Astrocyte (in vitro differentiated cells and primary cell): ENCODE measurements around the gene TMTC3. TPM values are rescaled to one million over a fixed set of nuclear protein-coding genes. Genes with fewer than 3 reads are reported as not detected.
A peak's percentile ranks its signal among the peaks of the same experiment; 100 is the strongest.

Experiments used
- DNase-seq: peaks from one replicate; pipeline ENCODE4 v3.0.0-alpha.2; 2010; ENCODE audit warnings: low read depth
- FAIRE-seq: peaks from 2 replicates; lab custom pipeline; 2011; peaks lifted over from hg19 to GRCh38; lab: Jason Lieb, UNC
- H2AFZ ChIP-seq: 2 replicates; pipeline ENCODE4 v1.6.0; 2012; ENCODE audit warnings: low read depth, low read length, inconsistent platforms
- H3K27ac ChIP-seq: 2 replicates; pipeline ENCODE4 v1.5.1; 2011; ENCODE audit warnings: low read depth, low read length, inconsistent platforms
- H3K27me3 ChIP-seq: 2 replicates; pipeline ENCODE4 v1.6.0; 2011; ENCODE audit warnings: low read length, inconsistent platforms; ENCODE audit not compliant: insufficient read depth
- H3K36me3 ChIP-seq: 2 replicates; pipeline ENCODE4 v1.5.1; 2011; ENCODE audit warnings: low read length, inconsistent platforms; ENCODE audit not compliant: insufficient read depth
- H3K4me1 ChIP-seq: 2 replicates; pipeline ENCODE4 v1.5.1; 2011; ENCODE audit warnings: low read length, inconsistent platforms; ENCODE audit not compliant: insufficient read depth
- H3K4me2 ChIP-seq: 2 replicates; pipeline ENCODE4 v1.6.0; 2012; ENCODE audit warnings: low read length, inconsistent platforms
- H3K4me3 ChIP-seq: 2 replicates; pipeline ENCODE4 v1.5.1; 2011; ENCODE audit warnings: low read depth, mild to moderate bottlenecking, low read length, inconsistent platforms; ENCODE audit not compliant: insufficient read depth
- H3K79me2 ChIP-seq: 2 replicates; pipeline ENCODE4 v1.6.0; 2012; ENCODE audit warnings: mild to moderate bottlenecking, low read length, inconsistent platforms; ENCODE audit not compliant: insufficient read depth
- H3K9ac ChIP-seq: 2 replicates; pipeline ENCODE4 v1.6.0; 2012; ENCODE audit warnings: mild to moderate bottlenecking, low read length, inconsistent platforms
- H3K9me3 ChIP-seq: 2 replicates; pipeline ENCODE4 v1.5.1; 2012; ENCODE audit warnings: low read depth, mild to moderate bottlenecking, low read length, inconsistent platforms; ENCODE audit not compliant: insufficient read depth
- H4K20me1 ChIP-seq: 2 replicates; pipeline ENCODE4 v1.6.0; 2012; ENCODE audit warnings: low read length, inconsistent platforms; ENCODE audit not compliant: insufficient read depth
- H3K27ac Mint-ChIP-seq: one replicate; pipeline ENCODE4 v1.8.0; 2021; ENCODE audit warnings: mild to moderate bottlenecking, mixed read lengths; ENCODE audit not compliant: unreplicated experiment
- H3K27me3 Mint-ChIP-seq: one replicate; pipeline ENCODE4 v1.8.0; 2021; ENCODE audit warnings: low read depth, mixed read lengths; ENCODE audit not compliant: unreplicated experiment
- H3K36me3 Mint-ChIP-seq: one replicate; pipeline ENCODE4 v1.8.0; 2021; ENCODE audit warnings: low read depth, mixed read lengths; ENCODE audit not compliant: unreplicated experiment
- H3K4me1 Mint-ChIP-seq: one replicate; pipeline ENCODE4 v1.8.0; 2021; ENCODE audit warnings: low read depth, mixed read lengths; ENCODE audit not compliant: unreplicated experiment
- H3K4me3 Mint-ChIP-seq: one replicate; pipeline ENCODE4 v1.8.0; 2021; ENCODE audit warnings: mild to moderate bottlenecking, moderate library complexity, mixed read lengths; ENCODE audit not compliant: unreplicated experiment
- H3K9me3 Mint-ChIP-seq: one replicate; pipeline ENCODE4 v1.8.0; 2021; ENCODE audit warnings: mild to moderate bottlenecking, mixed read lengths; ENCODE audit not compliant: unreplicated experiment
- EZH2 ChIP-seq: IDR thresholded peaks from 2 replicates; pipeline ENCODE4 v1.6.1; 2012; ENCODE audit warnings: mild to moderate bottlenecking, low read length, inconsistent platforms; ENCODE audit not compliant: insufficient read depth
- total RNA-seq: library from RNA; stranded (reverse); gene quantifications from 2 replicates; pipeline ENCODE4 v1.2.1, GENCODE V29; 2021
- TF ChIP-seq, protein P1 (sequence below): IDR thresholded peaks from 2 replicates; pipeline ENCODE4 v1.5.1; 2011; ENCODE audit warnings: low read depth, mild to moderate bottlenecking, inconsistent platforms, low read length, moderate library complexity; ENCODE audit not compliant: insufficient read depth

The TMTC3 gene
- total RNA-seq, 1 donor from 2014 or later, result 49.0 TPM

DNA sequence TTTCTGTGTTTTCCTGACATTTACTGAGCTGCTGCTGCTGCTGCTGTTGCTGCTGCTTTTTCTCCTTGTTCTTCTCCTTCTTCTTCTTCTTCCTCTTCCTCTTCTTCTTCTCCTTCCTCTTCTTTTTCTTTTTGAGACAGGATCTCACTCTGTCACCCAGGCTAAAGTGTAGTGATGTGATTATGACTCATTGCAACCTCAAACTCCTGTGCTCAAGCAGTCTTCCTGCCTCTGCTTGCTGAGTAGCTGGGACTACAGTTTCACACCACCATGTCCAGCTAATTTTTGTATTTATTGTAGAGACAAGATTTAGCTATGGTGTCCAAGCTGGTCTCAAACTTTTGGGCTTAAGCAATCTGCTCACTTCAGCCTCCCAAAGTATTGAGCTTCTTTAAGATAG lies 95.8 kb downstream of the TMTC3 start:
- H3K4me3 Mint-ChIP-seq, result no peak overlapping the region
- no peaks in the 10 kb centered on the region for H4K20me1 ChIP-seq
- H3K9me3 ChIP-seq, result no peaks in the 10 kb centered on the region
- FAIRE-seq (no peak), DNase-seq (peak; percentile 74)
- H3K27me3 Mint-ChIP-seq, result no peaks in the 10 kb centered on the region
- H3K27me3 ChIP-seq, result no peaks in the 10 kb centered on the region
- H3K36me3 Mint-ChIP-seq, result no peaks in the 10 kb centered on the region
- H3K4me1 Mint-ChIP-seq, result peaks cover 32% of the 10 kb centered on the region
- H3K27ac Mint-ChIP-seq, result peak overlapping the region; percentile 77
- no peaks in the 10 kb centered on the region for H3K36me3 ChIP-seq
- H3K4me1 ChIP-seq, result peaks cover 14% of the 10 kb centered on the region
- peak overlapping the region; percentile 61 for H2AFZ ChIP-seq
- peak overlapping the region; percentile 53 for H3K27ac ChIP-seq
- TF ChIP-seq, protein P1, sequence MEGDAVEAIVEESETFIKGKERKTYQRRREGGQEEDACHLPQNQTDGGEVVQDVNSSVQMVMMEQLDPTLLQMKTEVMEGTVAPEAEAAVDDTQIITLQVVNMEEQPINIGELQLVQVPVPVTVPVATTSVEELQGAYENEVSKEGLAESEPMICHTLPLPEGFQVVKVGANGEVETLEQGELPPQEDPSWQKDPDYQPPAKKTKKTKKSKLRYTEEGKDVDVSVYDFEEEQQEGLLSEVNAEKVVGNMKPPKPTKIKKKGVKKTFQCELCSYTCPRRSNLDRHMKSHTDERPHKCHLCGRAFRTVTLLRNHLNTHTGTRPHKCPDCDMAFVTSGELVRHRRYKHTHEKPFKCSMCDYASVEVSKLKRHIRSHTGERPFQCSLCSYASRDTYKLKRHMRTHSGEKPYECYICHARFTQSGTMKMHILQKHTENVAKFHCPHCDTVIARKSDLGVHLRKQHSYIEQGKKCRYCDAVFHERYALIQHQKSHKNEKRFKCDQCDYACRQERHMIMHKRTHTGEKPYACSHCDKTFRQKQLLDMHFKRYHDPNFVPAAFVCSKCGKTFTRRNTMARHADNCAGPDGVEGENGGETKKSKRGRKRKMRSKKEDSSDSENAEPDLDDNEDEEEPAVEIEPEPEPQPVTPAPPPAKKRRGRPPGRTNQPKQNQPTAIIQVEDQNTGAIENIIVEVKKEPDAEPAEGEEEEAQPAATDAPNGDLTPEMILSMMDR, result no peak
- no peak for TF ChIP-seq EZH2
- no peaks in the 10 kb centered on the region for H3K9me3 Mint-ChIP-seq
- H3K79me2 ChIP-seq, result no peaks in the 10 kb centered on the region
- peak overlapping the region; percentile 45 for H3K4me2 ChIP-seq
- no peak overlapping the region for H3K4me3 ChIP-seq
- H3K9ac ChIP-seq, result no peak overlapping the region

GRCh38 chr12:88238406-88238805 lies 96.3 kb downstream of the TMTC3 start:
- Histone ChIP-seq H4K20me1 (no peaks in the 10 kb centered on the region), H3K36me3 (no peaks in the 10 kb centered on the region), H2AFZ (peak overlapping the region; percentile 61), H3K9ac (no peak overlapping the region), H3K4me1 (peaks cover 14% of the 10 kb centered on the region), H3K9me3 (no peaks in the 10 kb centered on the region), H3K79me2 (no peaks in the 10 kb centered on the region), H3K27me3 (no peaks in the 10 kb centered on the region), H3K27ac (peak overlapping the region; percentile 53), H3K4me2 (peak overlapping the region; percentile 45), H3K4me3 (no peak overlapping the region)
- Mint-ChIP-seq H3K27ac (peak overlapping the region; percentile 41), H3K4me3 (no peak overlapping the region), H3K4me1 (peaks cover 35% of the 10 kb centered on the region), H3K9me3 (no peaks in the 10 kb centered on the region), H3K36me3 (no peaks in the 10 kb centered on the region), H3K27me3 (no peaks in the 10 kb centered on the region)
- FAIRE-seq, result peak; percentile 17
- TF ChIP-seq, protein P1, result no peak
- TF ChIP-seq EZH2, result no peak
- DNase-seq, result no peak

- peak overlapping the region; percentile 46 for H3K4me2 ChIP-seq
- Mint-ChIP-seq H3K4me1 (peaks cover 48% of the 10 kb centered on the region), H3K27me3 (no peaks in the 10 kb centered on the region), H3K4me3 (no peak overlapping the region), H3K36me3 (no peaks in the 10 kb centered on the region), H3K27ac (peak overlapping the region; percentile 98), H3K9me3 (no peaks in the 10 kb centered on the region)
- no peaks in the 10 kb centered on the region for H3K79me2 ChIP-seq
- H4K20me1 ChIP-seq, result no peaks in the 10 kb centered on the region
- peaks cover 17% of the 10 kb centered on the region for H3K4me1 ChIP-seq
- no peaks in the 10 kb centered on the region for H3K36me3 ChIP-seq
- peak overlapping the region; percentile 55 for H3K9ac ChIP-seq
- no peak for TF ChIP-seq EZH2
- TF ChIP-seq, protein P1, result no peak
- H3K4me3 ChIP-seq, result no peak overlapping the region
- H3K27me3 ChIP-seq, result no peaks in the 10 kb centered on the region
- DNase-seq, result peak; percentile 99
- no peaks in the 10 kb centered on the region for H3K9me3 ChIP-seq
- peak; percentile 84 for FAIRE-seq
- H2AFZ ChIP-seq, result peak overlapping the region; percentile 60
- H3K27ac ChIP-seq, result peak overlapping the region; percentile 95
These were observed 99.9 kb downstream of the TMTC3 start for GRCh38 chr12:88241862-88242570.
